IPS-18c (cell line): ENCODE data around the gene TRAF1.

Experiments used
- H3K4me3 ChIP-seq: 2 replicates; pipeline ENCODE4 v1.7.0; 2013; ENCODE audit warnings: low read depth, mild to moderate bottlenecking, low read length, moderate library complexity; ENCODE audit not compliant: insufficient read depth
- H3K9me3 ChIP-seq: one replicate; pipeline ENCODE4 v1.6.1; 2013; ENCODE audit warnings: mild to moderate bottlenecking, low read length, moderate library complexity; ENCODE audit not compliant: control insufficient read depth, insufficient read depth

Gene TRAF1

GRCh38 chr9:120885958-120886357 lies 40.6 kb downstream of the TRAF1 start:
- no peaks in the 10 kb centered on the region for H3K9me3 ChIP-seq

GRCh38 chr9:120885457-120885856 lies 41.1 kb downstream of the TRAF1 start:
- no peaks in the 10 kb centered on the region for H3K9me3 ChIP-seq
- no peak overlapping the region for H3K4me3 ChIP-seq

More at GRCh38 chr9:120885958-120886357, 40.6 kb downstream of the TRAF1 start:
- H3K4me3 ChIP-seq, result no peak overlapping the region

- no peaks in the 10 kb centered on the region for H3K9me3 ChIP-seq
- no peak overlapping the region for H3K4me3 ChIP-seq
Measured at GRCh38 chr9:120883608-120883996, 43.0 kb downstream of the TRAF1 start.

GRCh38 chr9:120882935-120883607 lies 43.5 kb downstream of the TRAF1 start:
- Histone ChIP-seq H3K9me3 (no peaks in the 10 kb centered on the region), H3K4me3 (no peak overlapping the region)

GRCh38 chr9:120879446-120879845 lies 47.1 kb downstream of the TRAF1 start:
- H3K4me3 ChIP-seq, result no peak overlapping the region

GRCh38 chr9:120878188-120879130 lies 48.1 kb downstream of the TRAF1 start:
- H3K9me3 ChIP-seq, result no peaks in the 10 kb centered on the region
- 0 out of 2 replicates have a peak overlapping the region, but pooled peaks have one; percentile 2 for H3K4me3 ChIP-seq

More at GRCh38 chr9:120879446-120879845, 47.1 kb downstream of the TRAF1 start:
- no peaks in the 10 kb centered on the region for H3K9me3 ChIP-seq

- H3K9me3 ChIP-seq, result no peaks in the 10 kb centered on the region
- H3K4me3 ChIP-seq, result peak overlapping the region; percentile 59
Measured at GRCh38 chr9:120877276-120878034, 49.1 kb downstream of the TRAF1 start.

GRCh38 chr9:120876842-120877240 lies 49.8 kb downstream of the TRAF1 start, which contains the start of gene PHF19:
Gene PHF19, minus strand, starts transcription at chr9:120877188. Its CDS starts 2,447 bp downstream, at chr9:120874741.
- Histone ChIP-seq H3K9me3 (no peaks in the 10 kb centered on the region), H3K4me3 (peak within 1 kb of the TSS; percentile 62)

GRCh38 chr9:120875954-120876841 lies 50.4 kb downstream of the TRAF1 start:
- H3K4me3 ChIP-seq, result peak overlapping the region; percentile 62
- H3K9me3 ChIP-seq, result no peaks in the 10 kb centered on the region

GRCh38 chr9:120875643-120875953 lies 51.0 kb downstream of the TRAF1 start:
- Histone ChIP-seq H3K9me3 (no peaks in the 10 kb centered on the region), H3K4me3 (peak overlapping the region; percentile 62)

- Histone ChIP-seq H3K9me3 (no peaks in the 10 kb centered on the region), H3K4me3 (no peak overlapping the region)
Measured at GRCh38 chr9:120875195-120875565, 51.4 kb downstream of the TRAF1 start.

- no peaks in the 10 kb centered on the region for H3K9me3 ChIP-seq
- no peak overlapping the region for H3K4me3 ChIP-seq
Measured at GRCh38 chr9:120874226-120875194, 52.1 kb downstream of the TRAF1 start.

GRCh38 chr9:120873512-120873911 lies 53.1 kb downstream of the TRAF1 start:
- Histone ChIP-seq H3K4me3 (no peak overlapping the region), H3K9me3 (no peaks in the 10 kb centered on the region)

GRCh38 chr9:120872791-120873502 lies 53.6 kb downstream of the TRAF1 start:
- H3K9me3 ChIP-seq, result no peaks in the 10 kb centered on the region
- no peak overlapping the region for H3K4me3 ChIP-seq

GRCh38 chr9:120870206-120870605 lies 56.4 kb downstream of the TRAF1 start:
- Histone ChIP-seq H3K9me3 (no peaks in the 10 kb centered on the region), H3K4me3 (no peak overlapping the region)
